ENCODE data around the gene GART. TPM values are rescaled to one million over a fixed set of nuclear protein-coding genes. Genes with fewer than 3 reads are reported as not detected.
"Not testable (repeated sequence)": the region's sequence is repeated elsewhere in the genome, so short reads cannot be mapped to it uniquely, and the experiment has no call there.

The GART gene
- polyA plus RNA-seq, 2 of the 4 experiments (the other 2 are of a cell fraction), result 42.3 to 70.2 TPM

DNA sequence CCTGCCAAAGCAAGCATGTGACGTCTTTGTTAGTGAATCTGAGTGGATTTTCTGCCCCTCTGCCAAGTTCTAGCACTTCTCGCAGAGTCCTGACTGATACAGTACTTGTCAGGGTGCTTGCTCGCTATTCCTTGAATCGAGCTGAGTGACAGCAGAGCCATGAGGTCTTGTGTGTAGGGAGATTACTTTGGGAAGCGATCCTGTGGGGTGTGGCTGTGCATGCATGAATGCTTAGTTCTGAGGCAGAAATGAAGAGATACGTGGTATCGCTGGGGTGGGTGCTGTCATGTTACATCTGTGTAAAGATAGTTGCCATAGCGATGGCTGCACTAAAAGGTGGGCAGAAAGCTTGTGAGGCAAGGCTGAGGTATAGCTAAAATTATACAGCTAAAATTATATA is 31.1 kb downstream of the GART start:
- no peaks in the 10 kb centered on the region for H3K4me1 ChIP-seq
- H3K4me2 ChIP-seq, result no peak overlapping the region
- no peak for TF ChIP-seq GATA3 (IDR thresholded peaks at IDR 0.05; ENCODE audit: borderline replicate concordance)
- no peak for TF ChIP-seq POLR2A (IDR thresholded peaks at IDR 0.05; ENCODE audit: low read length)
- no peak for TF ChIP-seq SREBF2 (IDR thresholded peaks at IDR 0.05)
- TF ChIP-seq FOSL2 (IDR thresholded peaks at IDR 0.05), result no peak
- no peak for TF ChIP-seq FOSL2 (CRISPR knock-in tag; IDR thresholded peaks at IDR 0.05)
- no peak for TF ChIP-seq EP300 (IDR thresholded peaks at IDR 0.05)
- no peak for TF ChIP-seq NR3C1 (IDR thresholded peaks at IDR 0.05)
- TF ChIP-seq BCL3 (IDR thresholded peaks at IDR 0.05), result no peak
- TF ChIP-seq ZSCAN20 (CRISPR knock-in tag; IDR thresholded peaks at IDR 0.05), result no peak
- no peak for TF ChIP-seq BHLHE40 (IDR thresholded peaks at IDR 0.05; ENCODE audit: low read depth, low read length)
- TF ChIP-seq, protein P1, sequence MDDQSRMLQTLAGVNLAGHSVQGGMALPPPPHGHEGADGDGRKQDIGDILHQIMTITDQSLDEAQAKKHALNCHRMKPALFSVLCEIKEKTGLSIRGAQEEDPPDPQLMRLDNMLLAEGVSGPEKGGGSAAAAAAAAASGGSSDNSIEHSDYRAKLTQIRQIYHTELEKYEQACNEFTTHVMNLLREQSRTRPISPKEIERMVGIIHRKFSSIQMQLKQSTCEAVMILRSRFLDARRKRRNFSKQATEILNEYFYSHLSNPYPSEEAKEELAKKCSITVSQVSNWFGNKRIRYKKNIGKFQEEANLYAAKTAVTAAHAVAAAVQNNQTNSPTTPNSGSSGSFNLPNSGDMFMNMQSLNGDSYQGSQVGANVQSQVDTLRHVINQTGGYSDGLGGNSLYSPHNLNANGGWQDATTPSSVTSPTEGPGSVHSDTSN (IDR thresholded peaks at IDR 0.05), result no peak
- TF ChIP-seq EHF (CRISPR knock-in tag; IDR thresholded peaks at IDR 0.05), result no peak
- POLR2A ChIA-PET, result no interaction called here
- H3K4me3 ChIP-seq, result no peak overlapping the region
- H3K9me3 ChIP-seq, result no peaks in the 10 kb centered on the region
- CTCF ChIA-PET, result no interaction called here
- H3K27ac ChIP-seq, result no peak overlapping the region
- 95% methylated on average over 8 of the region's 8 CpGs for WGBS (ENCODE audit: missing lambda C conversion rate)
- FAIRE-seq, result no peak
- no peak for DNase-seq (ENCODE audit: low read depth in 1 of 2, low spot score in 1 of 2)
- no peak for ATAC-seq

GRCh38 chr21:33507003-33507402 is 34.9 kb downstream of the GART start:
- ATAC-seq; H3K4me2 ChIP-seq; DNase-seq (ENCODE audit: low read depth in 1 of 2, low spot score in 1 of 2); H3K4me1 ChIP-seq; H3K4me3 ChIP-seq; H3K9me3 ChIP-seq; FAIRE-seq; POLR2A ChIA-PET; H3K27ac ChIP-seq: not testable (repeated sequence)
- CTCF ChIA-PET, result interaction anchor here (1.4 kb wide), 1 partner anchor 27 kb away, joined by 4 read pairs; the partner anchor contains the start of gene TMEM50B
- WGBS (ENCODE audit: missing lambda C conversion rate), result 96% methylated on average over 1 of the region's 1 CpG

DNA sequence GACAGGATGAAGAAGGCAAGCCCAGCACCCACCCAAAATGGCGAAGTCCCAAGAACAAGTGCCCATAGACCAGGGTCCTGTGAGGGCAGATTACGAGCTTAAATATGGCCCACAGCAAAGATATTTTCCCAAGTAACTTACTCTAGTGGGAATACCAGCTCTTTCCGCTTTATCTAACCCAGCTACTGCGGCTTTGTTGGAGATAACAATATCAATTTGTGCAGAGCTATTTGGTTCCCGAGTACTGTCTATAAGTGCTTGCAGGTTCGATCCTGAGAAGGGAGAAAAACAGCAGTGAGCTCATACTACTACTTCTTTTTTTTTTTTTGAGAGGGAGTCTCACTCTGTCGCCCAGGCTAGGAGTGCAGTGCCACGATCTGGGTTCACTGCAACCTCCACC is 36.1 kb downstream of the GART start:
- H3K4me1 ChIP-seq, result no peaks in the 10 kb centered on the region
- POLR2A ChIA-PET, result no interaction called here
- no peak for FAIRE-seq
- no peak overlapping the region for H3K4me3 ChIP-seq
- H3K9me3 ChIP-seq, result no peaks in the 10 kb centered on the region
- DNase-seq (ENCODE audit: low read depth in 1 of 2, low spot score in 1 of 2), result no peak
- no peak overlapping the region for H3K27ac ChIP-seq
- WGBS (ENCODE audit: missing lambda C conversion rate), result 97% methylated on average over 8 of the region's 8 CpGs
- CTCF ChIA-PET, result interaction anchor here (0.6 to 1.4 kb wide), 2 partner anchors 26 to 109 kb away, joined by 4 to 5 read pairs; partner anchors contain the start of gene TMEM50B
- H3K4me2 ChIP-seq, result no peak overlapping the region
- TF ChIP-seq TFCP2L1 (CRISPR knock-in tag; IDR thresholded peaks at IDR 0.05) (no peak), FOSL2 (IDR thresholded peaks at IDR 0.05) (no peak), FOSL2 (CRISPR knock-in tag; IDR thresholded peaks at IDR 0.05) (no peak), USF2 (IDR thresholded peaks at IDR 0.05) (no peak), ZNF302 (CRISPR knock-in tag; IDR thresholded peaks at IDR 0.05) (no peak), EHMT2 (IDR thresholded peaks at IDR 0.05; ENCODE audit: low read depth) (no peak), TP53 (CRISPR knock-in tag; IDR thresholded peaks at IDR 0.05) (no peak), EHF (CRISPR knock-in tag; IDR thresholded peaks at IDR 0.05) (no peak), ESRRA (IDR thresholded peaks at IDR 0.05; ENCODE audit: borderline replicate concordance, low read length) (no peak), CHD4 (IDR thresholded peaks at IDR 0.05; ENCODE audit: borderline replicate concordance) (no peak), SMC3 (IDR thresholded peaks at IDR 0.05) (no peak), CHD2 (IDR thresholded peaks at IDR 0.05; ENCODE audit: low read length, partially characterized antibody) (no peak), BHLHE40 (IDR thresholded peaks at IDR 0.05; ENCODE audit: low read depth, low read length) (no peak), HMGXB4 (CRISPR knock-in tag; IDR thresholded peaks at IDR 0.05; ENCODE audit: borderline replicate concordance) (no peak), CEBPB (IDR thresholded peaks at IDR 0.05) (no peak), ZFP36 (IDR thresholded peaks at IDR 0.05; ENCODE audit: borderline replicate concordance, partially characterized antibody) (no peak)
- TF ChIP-seq, protein P2, sequence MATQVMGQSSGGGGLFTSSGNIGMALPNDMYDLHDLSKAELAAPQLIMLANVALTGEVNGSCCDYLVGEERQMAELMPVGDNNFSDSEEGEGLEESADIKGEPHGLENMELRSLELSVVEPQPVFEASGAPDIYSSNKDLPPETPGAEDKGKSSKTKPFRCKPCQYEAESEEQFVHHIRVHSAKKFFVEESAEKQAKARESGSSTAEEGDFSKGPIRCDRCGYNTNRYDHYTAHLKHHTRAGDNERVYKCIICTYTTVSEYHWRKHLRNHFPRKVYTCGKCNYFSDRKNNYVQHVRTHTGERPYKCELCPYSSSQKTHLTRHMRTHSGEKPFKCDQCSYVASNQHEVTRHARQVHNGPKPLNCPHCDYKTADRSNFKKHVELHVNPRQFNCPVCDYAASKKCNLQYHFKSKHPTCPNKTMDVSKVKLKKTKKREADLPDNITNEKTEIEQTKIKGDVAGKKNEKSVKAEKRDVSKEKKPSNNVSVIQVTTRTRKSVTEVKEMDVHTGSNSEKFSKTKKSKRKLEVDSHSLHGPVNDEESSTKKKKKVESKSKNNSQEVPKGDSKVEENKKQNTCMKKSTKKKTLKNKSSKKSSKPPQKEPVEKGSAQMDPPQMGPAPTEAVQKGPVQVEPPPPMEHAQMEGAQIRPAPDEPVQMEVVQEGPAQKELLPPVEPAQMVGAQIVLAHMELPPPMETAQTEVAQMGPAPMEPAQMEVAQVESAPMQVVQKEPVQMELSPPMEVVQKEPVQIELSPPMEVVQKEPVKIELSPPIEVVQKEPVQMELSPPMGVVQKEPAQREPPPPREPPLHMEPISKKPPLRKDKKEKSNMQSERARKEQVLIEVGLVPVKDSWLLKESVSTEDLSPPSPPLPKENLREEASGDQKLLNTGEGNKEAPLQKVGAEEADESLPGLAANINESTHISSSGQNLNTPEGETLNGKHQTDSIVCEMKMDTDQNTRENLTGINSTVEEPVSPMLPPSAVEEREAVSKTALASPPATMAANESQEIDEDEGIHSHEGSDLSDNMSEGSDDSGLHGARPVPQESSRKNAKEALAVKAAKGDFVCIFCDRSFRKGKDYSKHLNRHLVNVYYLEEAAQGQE (IDR thresholded peaks at IDR 0.05), result no peak
- ATAC-seq, result no peak

Measured in A549 (cell line).